HepG2 (cell line): ENCODE measurements around the gene C16orf87. TPM values are rescaled to one million over a fixed set of nuclear protein-coding genes. Genes with fewer than 3 reads are reported as not detected.

ENCODE experiments used
- ARID4A ChIP-seq: sonication (generic); formaldehyde crosslinking; IDR thresholded peaks from 2 replicates; pipeline ENCODE4 v1.5.0; 2020; ENCODE audit warnings: mild to moderate bottlenecking, missing genetic modification reagents, borderline replicate concordance
- CBX5 ChIP-seq: sonication (generic); formaldehyde crosslinking; IDR thresholded peaks from 2 replicates; pipeline ENCODE4 v1.4.0; 2020; ENCODE audit warnings: missing genetic modification reagents, borderline replicate concordance
- DRAP1 ChIP-seq: IDR thresholded peaks from 2 replicates; pipeline ENCODE4 v1.6.1; 2016; ENCODE audit warnings: missing genetic modification reagents, missing compliant biosample characterization
- FOXO4 ChIP-seq: sonication (generic); formaldehyde crosslinking; conservative IDR thresholded peaks from 2 replicates; pipeline ENCODE4 v1.8.1; 2023; ENCODE audit warnings: missing genetic modification reagents
- MED1 ChIP-seq: sonication (generic); formaldehyde crosslinking; IDR thresholded peaks from 2 replicates; pipeline ENCODE4 v1.4.0; 2020; ENCODE audit warnings: missing genetic modification reagents
- NR1H2 ChIP-seq: sonication (generic); formaldehyde crosslinking; IDR thresholded peaks from 2 replicates; pipeline ENCODE4 v1.8.1; 2022; ENCODE audit warnings: low read depth, missing genetic modification reagents, borderline replicate concordance
- PHF5A ChIP-seq: IDR thresholded peaks from one replicate; pipeline ENCODE4 v1.6.1; 2018; ENCODE audit warnings: low read depth, missing genetic modification reagents; ENCODE audit not compliant: unreplicated experiment
- TBP ChIP-seq: sonication (generic); formaldehyde crosslinking; IDR thresholded peaks from 2 replicates; pipeline ENCODE4 v1.5.0; 2020; ENCODE audit warnings: missing genetic modification reagents
- TBX2 ChIP-seq: sonication (generic); formaldehyde crosslinking; IDR thresholded peaks from 2 replicates; pipeline ENCODE4 v1.5.0; 2020; ENCODE audit warnings: missing genetic modification reagents, mild to moderate bottlenecking, borderline replicate concordance
- TFDP2 ChIP-seq: sonication (generic); formaldehyde crosslinking; IDR thresholded peaks from 2 replicates; pipeline ENCODE4 v1.4.0; 2020; ENCODE audit warnings: missing genetic modification reagents
- ZNF251 ChIP-seq: sonication (generic); formaldehyde crosslinking; IDR thresholded peaks from 2 replicates; pipeline ENCODE4 v1.9.0; 2021; ENCODE audit warnings: mild to moderate bottlenecking, missing genetic modification reagents
- ZNF256 ChIP-seq: sonication (generic); formaldehyde crosslinking; conservative IDR thresholded peaks from 2 replicates; pipeline ENCODE4 v1.4.0; 2020; ENCODE audit warnings: missing genetic modification reagents
- ZNF280D ChIP-seq: sonication (generic); formaldehyde crosslinking; IDR thresholded peaks from 2 replicates; pipeline ENCODE4 v1.5.1; 2020; ENCODE audit warnings: mild to moderate bottlenecking, missing genetic modification reagents
- ZNF335 ChIP-seq: sonication (generic); formaldehyde crosslinking; IDR thresholded peaks from 2 replicates; pipeline ENCODE4 v1.4.0; 2020; ENCODE audit warnings: missing genetic modification reagents
- ZNF383 ChIP-seq: sonication (generic); formaldehyde crosslinking; IDR thresholded peaks from 2 replicates; pipeline ENCODE4 v1.4.0; 2020; ENCODE audit warnings: missing genetic modification reagents, mild to moderate bottlenecking, borderline replicate concordance
- ZNF543 ChIP-seq: sonication (generic); formaldehyde crosslinking; IDR thresholded peaks from 2 replicates; pipeline ENCODE4 v1.4.0; 2020; ENCODE audit warnings: mild to moderate bottlenecking, missing genetic modification reagents
- ZNF878 ChIP-seq: sonication (generic); formaldehyde crosslinking; IDR thresholded peaks from 2 replicates; pipeline ENCODE4 v1.8.1; 2023; ENCODE audit warnings: mild to moderate bottlenecking, missing genetic modification reagents, moderate library complexity
- ZNF883 ChIP-seq: sonication (generic); formaldehyde crosslinking; IDR thresholded peaks from 2 replicates; pipeline ENCODE4 v1.5.1; 2020; ENCODE audit warnings: mild to moderate bottlenecking, missing genetic modification reagents; ENCODE audit errors: not compliant biosample characterization
- polyA plus RNA-seq, 8 experiments: library from polyadenylated mRNA; depleted of rRNA in 3 of 8; stranded (reverse) in 7 of 8; unstranded in 1 of 8; fragments of >200 nt; fragmentation: Illumina TruSeq in 4 of 8; extraction: Trizol in 4 of 8; gene quantifications; 2 replicates each; pipeline versions ENCODE4 v1.2.1 to v1.2.3, GENCODE V29; 2011 to 2016; ENCODE audit warnings: low read depth in 4 of 8, missing spikeins in 1 of 8, mixed read lengths in 1 of 8; ENCODE audit not compliant: insufficient read depth in 1 of 8
- total RNA-seq, 5 experiments: library from RNA; depleted of rRNA; stranded (reverse); fragments of >200 nt; fragmentation: Illumina TruSeq; extraction: Trizol; gene quantifications; 2 replicates each; pipeline ENCODE4 v1.2.3, GENCODE V29; 2016; ENCODE audit warnings: low read depth in 1 of 5

C16orf87 gene
- total and polyA plus RNA-seq, 2 of the 13 experiments (the other 11 are each of a cell fraction or from before 2014, with no cell fraction given) = 8.6 to 19.5 TPM

GRCh38 chr16:46747777-46748651, 83.0 kb downstream of the C16orf87 start, which contains the start of gene MYLK3 (continued):
- TF ChIP-seq TFDP2 (no peak), ZNF878 (CRISPR knock-in tag) (no peak), CBX5 (CRISPR knock-in tag) (no peak), ZNF543 (CRISPR knock-in tag) (peak; percentile 22; the same call in 1 of the 2 replicates), PHF5A (CRISPR knock-in tag) (no peak), ZNF280D (CRISPR knock-in tag) (no peak), ZNF383 (CRISPR knock-in tag) (0 out of 2 replicates have a peak, but pooled peaks have one; percentile 58), ZNF251 (CRISPR knock-in tag) (no peak), ARID4A (CRISPR knock-in tag) (0 out of 2 replicates have a peak, but pooled peaks have one; percentile 4), ZNF883 (CRISPR knock-in tag) (no peak), TBX2 (CRISPR knock-in tag) (no peak), NR1H2 (CRISPR knock-in tag) (no peak), MED1 (CRISPR knock-in tag) (no peak), ZNF335 (no peak), TBP (CRISPR knock-in tag) (no peak), DRAP1 (CRISPR knock-in tag) (no peak), FOXO4 (CRISPR knock-in tag) (no peak), ZNF256 (CRISPR knock-in tag) (no peak)
